Right cardiac atrium (tissue), 5 donors: Measurements from ENCODE around the gene ACSM4. TPM values are rescaled to one million over a fixed set of nuclear protein-coding genes. Genes with fewer than 3 reads are reported as not detected.

Experiments used
- ATAC-seq, 2 donors: fragments of 200-7000 bp; cut with Tn5 transposase; one replicate each; pipeline versions ENCODE4 v1.8.0 to v1.9.1; 2020; ENCODE audit warnings: moderate library complexity in 2 of 2, mild to moderate bottlenecking in 1 of 2
- DNase-seq, 3 donors: peaks; one replicate each; pipeline ENCODE4 v3.0.0-alpha.2; 2020
- H3K27ac ChIP-seq: one replicate; pipeline ENCODE4 v1.5.1; 2013; ENCODE audit warnings: mild to moderate bottlenecking, low read length, control low read depth, moderate library complexity
- H3K27me3 ChIP-seq: one replicate; pipeline ENCODE4 v1.6.1; 2013; ENCODE audit not compliant: control insufficient read depth, insufficient read depth
- H3K4me1 ChIP-seq: one replicate; pipeline ENCODE4 v1.6.1; 2013; ENCODE audit warnings: low read length; ENCODE audit not compliant: control insufficient read depth, insufficient read depth
- H3K4me3 ChIP-seq: one replicate; pipeline ENCODE4 v1.5.1; 2013; ENCODE audit warnings: low read length, control low read depth
- H3K9me3 ChIP-seq: one replicate; pipeline ENCODE4 v1.6.1; 2013; ENCODE audit warnings: low read length; ENCODE audit not compliant: control insufficient read depth
- WGBS: extraction: QIAGEN DNeasy Blood & Tissue Kit; methylation state at CpG from one replicate; pipeline ENCODE4 v1.1.7; 2013; 5-methylcytosine and 5-hydroxymethylcytosine counted together
- intact Hi-C, 4 donors: fragments of 100-400 bp; cut with DNase I; formaldehyde crosslinking; loops; one replicate each; pipeline versions ENCODE4 v1.11.0 to v1.14.0; 2022 to 2023
- polyA plus RNA-seq: library from polyadenylated mRNA; stranded (reverse); fragments of 200-250 nt; gene quantifications from one replicate; pipeline ENCODE4 v1.2.3, GENCODE V29; 2013
- total RNA-seq, 4 donors: library from RNA; stranded (reverse); fragmentation: NEBNext Ultra II Directional; extraction: Animal tissue kit (Norgen Biotek cat#: 25700); gene quantifications; one replicate each; pipeline ENCODE4 v1.2.1, GENCODE V29; 2021
- donor health status: healthy with polysubstance abuse.
- donor health status: DM: no; HTN: yes; CAD: no.
- donor health status: DM: no; HTN: no; CAD: no.
- donor health status: DM: no; HTN: yes; CAD: no; lungs with severe emphysema.
- donor health status: DM: yes; HTN: yes; CAD: no.

The ACSM4 gene
- total and polyA plus RNA-seq, 5 donors = not detected

- Histone ChIP-seq H3K4me3 (no peak overlapping the region), H3K27me3 (no peaks in the 10 kb centered on the region), H3K9me3 (peaks cover 3% of the 10 kb centered on the region), H3K27ac (no peak overlapping the region), H3K4me1 (no peaks in the 10 kb centered on the region)
- WGBS = 62% methylated on average over 1 of the region's 1 CpG
- ATAC-seq = no peak
- intact Hi-C loops = no loop called here
- DNase-seq = no peak
Observed at GRCh38 chr12:7339675-7340074, 35.8 kb downstream of the ACSM4 start.

GRCh38 chr12:7344833-7345606 lies 41.1 kb downstream of the ACSM4 start:
- H3K4me3 ChIP-seq = no peak overlapping the region
- no peak for DNase-seq
- H3K27ac ChIP-seq = no peak overlapping the region
- no peak for ATAC-seq
- H3K9me3 ChIP-seq = peaks cover 3% of the 10 kb centered on the region
- H3K27me3 ChIP-seq = no peaks in the 10 kb centered on the region
- intact Hi-C loops = no loop called here
- no peaks in the 10 kb centered on the region for H3K4me1 ChIP-seq

- H3K27me3 ChIP-seq = no peaks in the 10 kb centered on the region
- no peak for ATAC-seq
- 83% methylated on average over 6 of the region's 6 CpGs for WGBS
Observed at GRCh38 chr12:7346551-7347225, 42.8 kb downstream of the ACSM4 start.

GRCh38 chr12:7349418-7349817 lies 45.5 kb downstream of the ACSM4 start:
- WGBS = 73% methylated on average over 4 of the region's 4 CpGs
- intact Hi-C loops = no loop called here
- no peaks in the 10 kb centered on the region for H3K27me3 ChIP-seq
- DNase-seq (no peak), ATAC-seq (no peak)
- H3K4me3 ChIP-seq = no peak overlapping the region
- H3K27ac ChIP-seq = no peak overlapping the region
- H3K9me3 ChIP-seq = peaks cover 3% of the 10 kb centered on the region
- no peaks in the 10 kb centered on the region for H3K4me1 ChIP-seq

More at GRCh38 chr12:7346551-7347225, 42.8 kb downstream of the ACSM4 start:
- Histone ChIP-seq H3K4me1 (no peaks in the 10 kb centered on the region), H3K27ac (no peak overlapping the region), H3K9me3 (peaks cover 3% of the 10 kb centered on the region), H3K4me3 (no peak overlapping the region)
- DNase-seq = no peak
- intact Hi-C loops = no loop called here

GRCh38 chr12:7351177-7351576 lies 47.3 kb downstream of the ACSM4 start:
- WGBS = 55% methylated on average over 2 of the region's 2 CpGs
- no peak for ATAC-seq

GRCh38 chr12:7352661-7353060 lies 48.8 kb downstream of the ACSM4 start:
- no peaks in the 10 kb centered on the region for H3K4me1 ChIP-seq
- H3K27me3 ChIP-seq = no peaks in the 10 kb centered on the region
- H3K4me3 ChIP-seq = no peak overlapping the region
- DNase-seq = no peak
- no peak for ATAC-seq
- no peak overlapping the region for H3K27ac ChIP-seq
- intact Hi-C loops = no loop called here
- no peaks in the 10 kb centered on the region for H3K9me3 ChIP-seq

More at GRCh38 chr12:7351177-7351576, 47.3 kb downstream of the ACSM4 start:
- H3K9me3 ChIP-seq = no peaks in the 10 kb centered on the region
- H3K4me3 ChIP-seq = no peak overlapping the region
- H3K27me3 ChIP-seq = no peaks in the 10 kb centered on the region
- DNase-seq = no peak
- intact Hi-C loops = no loop called here
- H3K27ac ChIP-seq = no peak overlapping the region
- no peaks in the 10 kb centered on the region for H3K4me1 ChIP-seq

GRCh38 chr12:7354529-7354928 lies 50.7 kb downstream of the ACSM4 start:
- DNase-seq = no peak
- H3K4me1 ChIP-seq = no peaks in the 10 kb centered on the region
- 81% methylated on average over 4 of the region's 4 CpGs for WGBS
- ATAC-seq = no peak
- intact Hi-C loops = no loop called here
- no peak overlapping the region for H3K4me3 ChIP-seq
- H3K9me3 ChIP-seq = no peaks in the 10 kb centered on the region
- H3K27ac ChIP-seq = no peak overlapping the region
- H3K27me3 ChIP-seq = no peaks in the 10 kb centered on the region

GRCh38 chr12:7361265-7361664 lies 57.4 kb downstream of the ACSM4 start:
- ATAC-seq (no peak), DNase-seq (no peak)
- no peaks in the 10 kb centered on the region for H3K4me1 ChIP-seq
- WGBS = 88% methylated on average over 1 of the region's 1 CpG
- intact Hi-C loops = no loop called here
- no peak overlapping the region for H3K27ac ChIP-seq
- no peak overlapping the region for H3K4me3 ChIP-seq
- H3K9me3 ChIP-seq = no peaks in the 10 kb centered on the region
- no peaks in the 10 kb centered on the region for H3K27me3 ChIP-seq

GRCh38 chr12:7362734-7363133 lies 58.9 kb downstream of the ACSM4 start:
- no peaks in the 10 kb centered on the region for H3K9me3 ChIP-seq
- no peaks in the 10 kb centered on the region for H3K4me1 ChIP-seq
- 84% methylated on average over 3 of the region's 3 CpGs for WGBS
- H3K27ac ChIP-seq = no peak overlapping the region
- intact Hi-C loops = no loop called here
- ATAC-seq = no peak
- DNase-seq = no peak
- H3K4me3 ChIP-seq = no peak overlapping the region
- no peaks in the 10 kb centered on the region for H3K27me3 ChIP-seq

- H3K4me3 ChIP-seq = no peak overlapping the region
- 45% methylated on average over 10 of the region's 10 CpGs for WGBS
- no peaks in the 10 kb centered on the region for H3K9me3 ChIP-seq
- DNase-seq (peak; percentile 32 to 55 (median 53)), ATAC-seq (peak; percentile 54 to 74)
- H3K27me3 ChIP-seq = no peaks in the 10 kb centered on the region
- intact Hi-C loops = no loop called here
- H3K27ac ChIP-seq = no peak overlapping the region
- no peaks in the 10 kb centered on the region for H3K4me1 ChIP-seq
Observed at GRCh38 chr12:7369274-7369729, 65.4 kb downstream of the ACSM4 start.

GRCh38 chr12:7373226-7373625 lies 69.4 kb downstream of the ACSM4 start:
- H3K4me3 ChIP-seq = no peak overlapping the region
- no peak for DNase-seq
- no peaks in the 10 kb centered on the region for H3K4me1 ChIP-seq
- intact Hi-C loops = no loop called here
- H3K27ac ChIP-seq = no peak overlapping the region
- no peak for ATAC-seq
- no peaks in the 10 kb centered on the region for H3K9me3 ChIP-seq
- WGBS = 44% methylated on average over 6 of the region's 6 CpGs
- H3K27me3 ChIP-seq = no peaks in the 10 kb centered on the region
